GM19328 (cell line): ENCODE measurements around the gene FBLN5.
"Not testable (repeated sequence)": the region's sequence is repeated elsewhere in the genome, so short reads cannot be mapped to it uniquely, and the experiment has no call there.

Experiments
- ATAC-seq: cut with Tn5 transposase; IDR thresholded peaks from one replicate; pipeline ENCODE4 v1.9.1; 2021; ENCODE audit warnings: mild to moderate bottlenecking, moderate library complexity; ENCODE audit not compliant: unreplicated experiment

Gene FBLN5

GRCh38 chr14:91888641-91889476 lies 58.6 kb downstream of the FBLN5 start:
- ATAC-seq = no peak

GRCh38 chr14:91886961-91887360 lies 60.5 kb downstream of the FBLN5 start:
- no peak for ATAC-seq

- ATAC-seq = no peak
Observed at GRCh38 chr14:91885839-91886238, 61.7 kb downstream of the FBLN5 start.

GRCh38 chr14:91885113-91885712 lies 62.3 kb downstream of the FBLN5 start:
- ATAC-seq = no peak

GRCh38 chr14:91884664-91885063 lies 62.8 kb downstream of the FBLN5 start:
- no peak for ATAC-seq

- ATAC-seq = no peak
Observed at GRCh38 chr14:91883753-91884152, 63.7 kb downstream of the FBLN5 start.

GRCh38 chr14:91882776-91883175 lies 64.7 kb downstream of the FBLN5 start:
- no peak for ATAC-seq

GRCh38 chr14:91882369-91882768 lies 65.1 kb downstream of the FBLN5 start:
- ATAC-seq = no peak

GRCh38 chr14:91879196-91879595 lies 68.3 kb downstream of the FBLN5 start:
- ATAC-seq = no peak

GRCh38 chr14:91878274-91878673 lies 69.2 kb downstream of the FBLN5 start:
- no peak for ATAC-seq

- no peak for ATAC-seq
Observed at GRCh38 chr14:91877376-91877915, 70.0 kb downstream of the FBLN5 start.

GRCh38 chr14:91876492-91876891 lies 71.0 kb downstream of the FBLN5 start:
- no peak for ATAC-seq

GRCh38 chr14:91875525-91876286 lies 71.8 kb downstream of the FBLN5 start:
- no peak for ATAC-seq

- ATAC-seq = peak; percentile 82
Observed at GRCh38 chr14:91873471-91874415, 73.8 kb downstream of the FBLN5 start.

- ATAC-seq = no peak
Observed at GRCh38 chr14:91872517-91873470, 74.7 kb downstream of the FBLN5 start.

GRCh38 chr14:91872011-91872501 lies 75.4 kb downstream of the FBLN5 start:
- ATAC-seq = no peak

GRCh38 chr14:91871401-91871800 lies 76.1 kb downstream of the FBLN5 start:
- not testable (repeated sequence) for ATAC-seq

GRCh38 chr14:91870890-91871289 lies 76.6 kb downstream of the FBLN5 start:
- ATAC-seq = no peak

GRCh38 chr14:91870001-91870400 lies 77.5 kb downstream of the FBLN5 start:
- no peak for ATAC-seq
